Stimulated activated CD8-positive, alpha-beta memory T cell treated with anti-CD3 and anti-CD28 coated beads, Interleukin-7, amount 100 ng/mL, for 4 hours (primary cell): ENCODE data around the gene ARHGEF4.

Experiments used
- DNase-seq, 2 donors: peaks; one replicate each; pipeline ENCODE4 v3.0.0-alpha.2; 2020; ENCODE audit warnings: low read depth in 2 of 2

The ARHGEF4 gene

GRCh38 chr2:131011486-131011885 is 174.8 kb downstream of the ARHGEF4 start:
- no peak for DNase-seq

GRCh38 chr2:131014141-131014540 is 177.4 kb downstream of the ARHGEF4 start:
- DNase-seq, result no peak

DNA sequence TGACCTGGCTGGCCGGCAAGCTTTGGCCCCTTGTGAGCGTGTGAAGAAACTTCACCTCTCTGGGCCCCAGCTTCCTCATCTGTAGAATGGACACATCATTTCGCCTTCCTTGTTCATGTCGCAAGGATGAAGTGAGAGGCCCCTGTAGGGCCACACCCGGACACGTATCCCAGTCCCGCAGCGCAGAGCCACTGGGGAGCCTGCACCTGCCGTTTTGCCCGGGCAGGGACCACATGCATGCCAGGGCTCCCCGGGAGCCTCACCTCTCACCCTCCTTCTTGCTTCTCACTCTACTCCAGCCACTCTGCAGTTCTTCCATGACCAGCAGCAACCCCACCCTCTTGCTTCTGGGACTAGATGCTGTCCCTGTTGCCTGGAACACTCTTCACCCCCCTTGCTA is 179.1 kb downstream of the ARHGEF4 start:
- no peak for DNase-seq

DNA sequence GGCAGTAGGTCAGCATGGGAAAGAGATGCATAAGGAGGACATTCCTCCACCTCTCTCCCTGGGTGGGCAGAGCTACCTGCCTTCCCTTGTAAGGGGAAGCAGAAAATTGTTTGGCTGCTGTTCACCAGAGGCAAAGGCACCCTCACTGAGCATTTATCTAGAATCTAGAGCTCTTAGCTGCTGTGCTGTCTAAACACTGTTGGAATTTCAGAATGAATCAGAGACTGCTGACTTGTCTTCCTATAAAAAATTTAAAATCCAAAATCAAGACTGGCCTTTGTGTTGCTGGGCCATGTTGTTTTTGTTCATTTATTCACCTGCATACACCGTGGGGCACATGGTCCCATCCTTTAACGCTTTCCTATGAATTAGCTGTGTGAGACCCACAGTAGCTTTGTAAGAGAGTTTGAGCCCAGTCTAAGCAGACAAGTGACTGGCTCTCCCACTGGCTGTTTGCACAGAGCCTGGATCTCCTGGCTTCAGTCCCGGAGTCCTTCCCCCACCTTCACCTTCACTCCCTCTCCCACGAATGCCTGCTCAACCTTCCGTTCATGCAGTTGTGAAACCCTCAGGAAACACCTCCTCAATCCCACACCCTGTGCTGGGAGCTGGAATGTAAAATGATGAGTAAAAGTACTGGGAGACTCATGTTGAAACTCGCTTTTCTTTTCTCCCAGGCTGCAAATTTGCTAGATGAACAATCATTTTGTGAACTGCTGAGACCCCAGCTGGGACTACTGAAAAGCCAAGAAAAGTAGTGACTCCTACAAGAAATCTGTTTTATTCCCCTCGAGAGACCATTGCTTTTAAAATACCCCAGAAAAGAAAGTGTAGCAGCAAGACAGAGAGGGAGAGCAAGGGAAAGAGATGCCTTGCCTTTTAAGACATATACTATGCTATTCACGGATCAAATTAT is 180.4 kb downstream of the ARHGEF4 start:
- DNase-seq, result no peak

GRCh38 chr2:131022731-131023130 is 186.0 kb downstream of the ARHGEF4 start:
- DNase-seq, result no peak

- no peak for DNase-seq
Measured at GRCh38 chr2:131023758-131024157, 187.0 kb downstream of the ARHGEF4 start.

- no peak for DNase-seq
Measured at GRCh38 chr2:131026919-131027318, 190.2 kb downstream of the ARHGEF4 start.

DNA sequence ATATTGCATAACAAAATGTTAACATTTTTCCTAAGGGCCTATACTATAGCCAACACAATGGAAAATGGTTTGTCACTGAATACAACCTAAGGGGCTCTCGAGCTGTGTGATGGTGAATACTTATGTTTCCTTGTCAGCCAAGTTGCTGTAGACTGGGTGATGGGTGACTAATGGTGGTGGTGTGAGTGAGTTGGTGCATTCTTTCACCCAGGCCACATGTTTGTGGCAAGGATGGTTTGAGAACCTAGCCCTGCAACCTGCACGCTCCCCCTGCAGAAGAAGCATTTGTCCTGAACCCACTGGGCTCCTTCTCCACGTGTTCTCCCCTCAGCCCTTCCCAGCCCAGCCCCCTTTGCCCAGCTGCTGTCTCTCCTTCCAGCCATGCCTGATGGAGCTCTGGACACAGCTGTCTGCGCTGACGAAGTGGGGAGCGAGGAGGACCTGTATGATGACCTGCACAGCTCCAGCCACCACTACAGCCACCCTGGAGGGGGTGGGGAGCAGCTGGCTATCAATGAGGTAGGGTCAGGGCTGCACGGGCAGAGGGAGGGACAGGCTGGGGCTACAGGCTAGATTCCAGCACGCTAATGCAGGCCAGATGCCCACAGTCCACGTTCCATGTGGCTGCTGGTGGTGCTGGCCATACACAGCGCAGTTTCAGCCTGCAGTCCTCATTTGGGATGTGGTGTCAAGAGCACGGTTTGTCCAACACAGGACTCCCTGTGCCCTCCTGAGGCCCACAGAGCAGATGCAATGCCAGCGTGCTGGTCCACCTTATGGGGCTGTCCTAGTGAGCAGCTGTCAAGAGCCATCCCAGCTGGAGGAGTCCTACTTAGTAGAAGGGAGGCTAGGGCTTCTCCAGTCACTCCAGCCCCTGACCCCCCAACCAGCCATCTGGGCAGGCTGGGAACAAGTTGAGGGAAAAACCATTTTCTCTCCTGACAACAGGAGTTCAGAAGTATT is 191.1 kb downstream of the ARHGEF4 start:
- DNase-seq, result no peak

DNA sequence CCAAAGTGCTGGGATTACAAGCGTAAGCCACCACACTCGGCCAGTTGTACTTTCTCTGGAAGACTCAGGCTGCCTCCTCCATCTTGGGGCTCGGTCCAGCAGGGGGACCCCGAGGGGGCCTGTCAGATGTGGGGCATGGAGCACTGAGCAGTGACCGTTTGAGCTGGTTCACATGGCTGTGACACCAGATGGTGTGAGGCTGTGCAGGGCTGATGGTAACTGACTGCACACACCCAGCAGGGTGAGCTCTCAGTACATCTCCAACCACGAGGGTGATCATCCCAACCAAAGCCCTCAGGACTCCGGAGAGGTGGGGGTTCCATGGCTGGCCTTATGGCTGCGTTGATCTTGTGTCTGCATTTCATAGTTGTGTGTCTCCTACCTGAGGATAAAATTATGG is 193.1 kb downstream of the ARHGEF4 start:
- DNase-seq, result no peak

DNA sequence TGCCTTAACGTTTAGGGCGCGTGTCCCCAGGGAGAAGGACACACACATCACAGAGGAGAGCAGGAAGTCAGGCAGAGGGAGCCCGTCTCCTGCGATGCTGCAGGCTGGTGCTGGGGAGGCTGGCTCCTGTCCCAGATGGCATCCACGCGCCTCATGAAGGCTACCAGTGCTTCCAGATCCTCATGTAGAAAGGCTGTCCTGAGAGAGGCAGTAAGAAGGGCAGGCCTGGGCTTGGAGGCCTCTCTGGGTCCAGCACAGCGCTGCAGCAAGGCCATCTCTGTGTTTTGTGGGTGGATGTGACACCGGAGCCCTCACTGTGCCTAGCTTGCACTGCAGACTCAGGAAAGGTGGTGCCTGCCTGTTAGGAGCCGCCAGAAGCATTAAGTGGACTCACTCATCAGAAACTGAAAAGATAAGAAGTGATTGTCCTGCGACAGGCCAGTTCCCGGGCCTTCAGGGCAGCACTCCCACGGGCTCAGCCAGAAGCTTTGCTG is 193.8 kb downstream of the ARHGEF4 start:
- no peak for DNase-seq

GRCh38 chr2:131031431-131031841 is 194.7 kb downstream of the ARHGEF4 start:
- no peak for DNase-seq

DNA sequence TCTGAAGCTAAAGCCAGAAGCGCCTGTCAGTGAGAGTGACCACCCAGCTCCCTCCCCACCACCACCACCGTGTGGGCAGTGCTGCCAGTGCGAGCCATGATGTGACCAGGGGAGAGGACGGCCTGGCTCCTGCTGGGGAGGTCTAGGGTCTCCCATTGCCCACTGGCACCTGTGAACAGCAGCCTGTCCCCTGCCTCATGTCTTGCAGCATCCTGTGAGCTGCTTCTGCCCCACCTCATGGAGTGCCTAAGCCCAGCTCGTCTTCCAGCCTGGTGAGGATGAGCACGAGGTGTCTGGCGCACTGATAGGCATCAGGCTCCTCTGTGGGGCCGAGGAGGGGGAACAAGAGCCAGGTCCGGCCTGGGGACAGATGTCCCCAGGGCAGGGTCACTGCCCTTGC is 195.2 kb downstream of the ARHGEF4 start:
- DNase-seq, result no peak

DNA sequence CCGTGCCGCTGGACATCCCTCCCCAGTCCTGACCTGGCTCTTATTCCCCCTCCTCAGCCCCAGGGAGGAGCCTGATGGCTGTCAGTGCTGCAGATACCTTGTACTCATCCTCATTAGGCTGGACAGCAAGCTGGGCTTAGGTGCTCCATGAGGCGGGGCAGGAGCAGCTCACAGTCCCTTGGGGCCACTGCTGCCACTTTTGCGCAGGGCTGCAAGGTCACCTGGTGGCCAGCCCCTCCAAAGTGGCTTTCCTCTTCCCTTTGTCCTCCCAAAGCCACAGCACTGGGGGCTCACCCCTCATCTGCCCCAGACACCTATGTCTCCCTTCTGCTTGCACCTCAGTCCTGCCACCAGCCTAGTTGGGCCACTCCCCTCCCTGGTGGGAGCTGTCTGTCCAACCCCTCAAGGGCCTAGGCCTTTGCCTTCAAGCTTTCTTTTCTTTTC is 195.7 kb downstream of the ARHGEF4 start:
- DNase-seq, result no peak

DNA sequence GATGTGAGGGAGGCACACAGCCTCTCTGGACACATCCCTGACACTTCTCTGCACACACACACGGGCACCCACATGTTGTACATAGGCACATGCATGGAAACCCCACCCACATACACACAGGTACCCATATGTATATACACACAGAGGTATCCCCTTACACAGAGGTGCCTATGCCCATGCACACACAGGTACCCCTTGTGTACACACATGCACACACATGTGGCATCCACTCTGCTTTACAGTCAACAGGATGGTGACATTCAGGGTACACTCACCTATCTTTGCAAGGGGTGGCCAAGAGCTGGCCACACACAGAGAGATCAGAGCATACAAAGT is 197.0 kb downstream of the ARHGEF4 start:
- DNase-seq, result no peak

DNA sequence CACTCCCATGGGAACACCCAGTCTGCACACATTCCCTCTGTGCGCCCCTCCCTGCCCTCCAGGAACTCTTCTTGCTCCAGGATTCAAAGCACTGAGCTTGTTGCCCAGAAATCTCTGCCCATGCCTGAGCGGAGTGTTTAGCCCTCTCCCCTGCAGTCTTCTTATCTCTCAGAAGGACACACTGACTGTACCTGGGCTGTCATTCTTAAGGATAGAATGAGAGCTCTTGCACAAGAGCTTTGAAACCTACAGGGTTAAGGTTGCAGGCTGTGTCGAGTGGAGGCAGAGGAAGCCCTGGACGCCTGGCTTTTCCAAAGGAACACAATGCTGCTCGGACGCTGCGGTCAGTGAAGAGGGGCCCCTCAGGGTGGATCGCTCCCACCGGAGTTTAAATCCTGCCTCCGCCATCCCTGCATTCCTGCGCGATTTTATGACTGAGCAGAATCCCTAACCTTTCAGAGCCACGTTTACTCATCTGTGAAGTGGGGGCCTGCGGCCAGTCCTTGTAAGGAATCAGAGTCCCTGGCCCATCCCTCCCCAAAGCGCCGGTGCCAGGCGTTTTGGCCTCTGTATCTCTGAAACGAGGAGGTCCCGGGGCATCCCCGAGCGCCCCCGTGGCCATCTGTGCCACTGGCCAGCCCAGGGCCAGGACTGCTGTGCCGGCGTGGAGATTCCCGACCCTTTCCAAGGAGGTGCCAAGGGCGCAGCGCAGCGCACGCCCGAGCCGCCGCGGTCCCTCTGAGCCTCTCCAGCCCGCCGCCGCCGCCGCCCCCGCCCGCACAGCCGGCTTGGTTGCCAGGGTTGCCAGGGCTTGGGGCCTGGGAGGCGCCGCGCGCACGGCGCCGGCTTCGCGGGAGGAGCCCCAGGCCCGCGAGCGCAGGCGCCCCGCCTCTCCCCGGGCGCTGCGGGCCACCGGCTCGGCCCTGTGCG is 197.7 kb downstream of the ARHGEF4 start:
- peak in 1 of 2 donors; percentile 35 for DNase-seq

DNA sequence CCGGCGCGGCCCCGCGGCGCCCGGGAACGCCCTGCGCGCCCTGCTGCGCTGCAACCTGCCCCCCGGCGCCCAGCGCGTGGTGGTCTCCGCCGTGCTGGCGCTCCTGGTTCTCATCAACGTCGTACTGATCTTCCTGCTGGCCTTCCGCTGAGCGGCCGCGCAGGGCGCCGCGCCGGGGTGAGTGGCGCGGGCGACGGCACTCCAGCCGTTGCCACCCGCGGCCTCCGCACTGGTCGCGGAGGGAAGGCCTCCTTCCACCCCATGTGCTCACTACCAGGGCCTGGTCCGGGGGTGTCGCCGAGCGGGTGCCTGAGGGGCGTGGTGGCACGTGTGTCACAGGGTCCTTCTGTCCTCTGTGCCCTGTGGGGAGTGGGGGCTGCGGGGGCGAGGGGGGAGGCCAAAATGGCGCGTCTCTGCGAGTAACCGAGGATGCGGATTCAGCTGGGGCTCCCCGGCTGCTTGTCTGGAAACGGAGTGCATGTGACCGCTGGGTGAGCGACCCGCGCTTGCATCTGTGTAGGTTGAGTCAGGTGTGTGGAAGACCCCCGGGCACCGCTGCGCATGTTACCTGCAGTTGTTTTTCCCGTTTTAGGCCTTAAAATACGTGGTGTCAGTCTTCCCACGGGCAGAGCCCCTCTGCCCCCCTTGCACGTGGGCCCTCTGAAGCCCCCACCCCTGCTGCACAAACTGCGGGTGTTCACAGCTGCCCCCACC is 198.6 kb downstream of the ARHGEF4 start:
- no peak for DNase-seq

DNA sequence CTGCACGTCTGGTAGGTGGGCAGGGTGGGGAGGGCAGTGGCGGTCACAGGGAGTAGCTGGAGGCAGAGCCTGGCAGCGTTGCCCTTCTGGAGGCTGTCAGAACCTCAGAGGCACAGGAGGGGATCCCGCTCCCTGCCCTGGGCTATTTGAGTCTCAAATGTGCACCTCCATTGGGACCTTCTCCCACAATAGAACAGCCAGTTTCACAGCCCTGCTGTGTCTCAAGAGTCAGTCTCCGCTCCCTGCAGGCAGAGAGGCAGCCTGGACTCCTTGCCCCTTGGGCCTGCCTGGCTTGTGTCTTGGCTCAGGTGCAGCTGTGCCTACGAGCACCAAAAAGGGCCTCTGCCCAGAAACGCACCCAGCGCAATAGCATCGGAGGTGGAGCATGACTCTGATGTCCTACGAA is 199.1 kb downstream of the ARHGEF4 start:
- no peak for DNase-seq

GRCh38 chr2:131036269-131036668 is 199.6 kb downstream of the ARHGEF4 start:
- DNase-seq, result no peak

GRCh38 chr2:131036696-131037397 is 200.1 kb downstream of the ARHGEF4 start:
- no peak for DNase-seq
